Measurements from ENCODE around the gene ANKFY1.

- TF ChIP-seq CTCF (IDR thresholded peaks at IDR 0.05; ENCODE audit: poor library complexity) (no peak), EZH2 (IDR thresholded peaks at IDR 0.05; ENCODE audit: borderline replicate concordance) (no peak), EZH2phosphoT487 (IDR thresholded peaks at IDR 0.05; ENCODE audit: low read depth, severe bottlenecking, unreplicated experiment) (no peak)
These were observed 64.8 kb downstream of the ANKFY1 start for GRCh38 chr17:4198995-4199394.

Data from hepatocyte (in vitro differentiated cells).